Ureter (tissue), 1 donor: ENCODE results near the gene CFAP100. TPM values are rescaled to one million over a fixed set of nuclear protein-coding genes. Genes with fewer than 3 reads are reported as not detected.

Experiments used
- DNase-seq: peaks from one replicate; pipeline ENCODE4 v3.0.0-alpha.2; 2020; ENCODE audit warnings: low spot score
- total RNA-seq: library from RNA; stranded (reverse); gene quantifications from one replicate; pipeline ENCODE4 v1.2.4, GENCODE V29; 2023
- donor health status: DM: yes; HTN: yes; CAD: no.

CFAP100 gene
- total RNA-seq, 1 donor from 2014 or later = not detected

GRCh38 chr3:126421573-126422119 lies 26.9 kb downstream of the CFAP100 start:
- DNase-seq = no peak

- DNase-seq = no peak
These were observed 27.4 kb downstream of the CFAP100 start for GRCh38 chr3:126422121-126422520.

GRCh38 chr3:126422571-126423091 lies 27.9 kb downstream of the CFAP100 start:
- DNase-seq = no peak

- DNase-seq = no peak
These were observed 28.7 kb downstream of the CFAP100 start for GRCh38 chr3:126423191-126424038.

GRCh38 chr3:126424039-126424717 lies 29.5 kb downstream of the CFAP100 start:
- no peak for DNase-seq

- DNase-seq = no peak
These were observed 30.0 kb downstream of the CFAP100 start for GRCh38 chr3:126424751-126425150.

- no peak for DNase-seq
These were observed 36.4 kb downstream of the CFAP100 start for GRCh38 chr3:126431103-126431534.

GRCh38 chr3:126432361-126433104 lies 37.8 kb downstream of the CFAP100 start:
- DNase-seq = no peak

- DNase-seq = no peak
These were observed 38.4 kb downstream of the CFAP100 start for GRCh38 chr3:126433105-126433430.

- no peak for DNase-seq
These were observed 39.0 kb downstream of the CFAP100 start for GRCh38 chr3:126433496-126434263.

GRCh38 chr3:126434264-126434590 lies 39.5 kb downstream of the CFAP100 start:
- DNase-seq = no peak

GRCh38 chr3:126434931-126435411 lies 40.3 kb downstream of the CFAP100 start:
- no peak for DNase-seq

GRCh38 chr3:126435456-126436315 lies 41.0 kb downstream of the CFAP100 start:
- DNase-seq = no peak

- no peak for DNase-seq
These were observed 42.4 kb downstream of the CFAP100 start for GRCh38 chr3:126436826-126437717.

GRCh38 chr3:126438186-126438585 lies 43.5 kb downstream of the CFAP100 start:
- DNase-seq = no peak

- DNase-seq = no peak
These were observed 44.0 kb downstream of the CFAP100 start for GRCh38 chr3:126438746-126439145.

GRCh38 chr3:126439346-126439967 lies 44.7 kb downstream of the CFAP100 start:
- no peak for DNase-seq

GRCh38 chr3:126439968-126440708 lies 45.4 kb downstream of the CFAP100 start:
- no peak for DNase-seq
